IMR-90 (cell line): ENCODE measurements around the gene RBBP6. TPM values are rescaled to one million over a fixed set of nuclear protein-coding genes. Genes with fewer than 3 reads are reported as not detected.
A peak's percentile ranks its signal among the peaks of the same experiment; 100 is the strongest.

Experiments
- ATAC-seq: fragments of 200-7000 bp; cut with Tn5 transposase; 2 replicates; pipeline ENCODE4 v1.9.1; 2020; ENCODE audit warnings: low read depth, mild to moderate bottlenecking, moderate library complexity
- BruUV-seq: library from RNA; stranded (reverse); fragments of 400-500 nt; replicated peaks from 2 replicates; lab custom pipeline; 2021; lab: Mats Ljungman, UMichigan
- CTCF ChIA-PET: fragments of 300-600 bp; formaldehyde crosslinking; extraction: SDS; loops from one replicate; lab custom pipeline; 2021; ENCODE audit warnings: antibody characterized with exemption; lab: Yijun Ruan, JAX
- POLR2A ChIA-PET: fragments of 300-600 bp; sonication (Branson Sonifier 250); formaldehyde crosslinking; loops from one replicate; lab custom pipeline; 2022; ENCODE audit warnings: antibody characterized with exemption; ENCODE audit not compliant: unreplicated experiment; lab: Charles Lee
- DNase-seq: peaks from one replicate; pipeline ENCODE4 v3.0.0; 2013
- H2AFZ ChIP-seq: replicated peaks from 2 replicates; pipeline ENCODE3; 2013; ENCODE audit warnings: low read length, mild to moderate bottlenecking; ENCODE audit not compliant: poor library complexity
- H2AK5ac ChIP-seq: 2 replicates; pipeline ENCODE4 v1.6.1; 2013; ENCODE audit warnings: low read depth, low read length, inconsistent platforms
- H2AK9ac ChIP-seq: replicated peaks from 2 replicates; pipeline ENCODE3; 2013; ENCODE audit warnings: mild to moderate bottlenecking, low read depth, low read length, moderate library complexity; ENCODE audit not compliant: poor library complexity
- H2BK120ac ChIP-seq: 2 replicates; pipeline ENCODE4 v1.6.1; 2013; ENCODE audit warnings: low read depth, low read length, inconsistent platforms
- H2BK15ac ChIP-seq: 3 replicates; pipeline ENCODE4 v1.6.1; 2013; ENCODE audit warnings: low read depth, low read length, inconsistent platforms
- H2BK20ac ChIP-seq: 2 replicates; pipeline ENCODE4 v1.6.1; 2013; ENCODE audit warnings: low read depth, mild to moderate bottlenecking, inconsistent platforms, low read length, moderate library complexity
- H2BK5ac ChIP-seq: 2 replicates; pipeline ENCODE4 v1.6.1; 2013; ENCODE audit warnings: mild to moderate bottlenecking, low read depth, low read length, inconsistent platforms; ENCODE audit not compliant: poor library complexity, severe bottlenecking
- H3K14ac ChIP-seq: replicated peaks from 2 replicates; pipeline ENCODE4 v1.6.1; 2013; ENCODE audit warnings: low read depth, low read length, inconsistent platforms
- H3K18ac ChIP-seq: 2 replicates; pipeline ENCODE4 v1.6.1; 2013; ENCODE audit warnings: low read depth, low read length, control low read depth
- H3K23ac ChIP-seq: 2 replicates; pipeline ENCODE4 v1.6.1; 2013; ENCODE audit warnings: low read depth, low read length, inconsistent platforms
- H3K27ac ChIP-seq: 2 replicates; pipeline ENCODE4 v1.5.1; 2013; ENCODE audit warnings: mild to moderate bottlenecking, control low read depth, low read length; ENCODE audit not compliant: insufficient read depth
- H3K27me3 ChIP-seq: 2 replicates; pipeline ENCODE4 v1.6.1; 2013; ENCODE audit warnings: low read length; ENCODE audit not compliant: control insufficient read depth, insufficient read depth
- H3K36me3 ChIP-seq: 2 replicates; pipeline ENCODE4 v1.6.1; 2013; ENCODE audit warnings: low read length, mixed read lengths; ENCODE audit not compliant: control insufficient read depth, insufficient read depth
- H3K4ac ChIP-seq: 2 replicates; pipeline ENCODE4 v1.6.1; 2013; ENCODE audit warnings: low read depth, low read length, inconsistent platforms
- H3K4me1 ChIP-seq: 2 replicates; pipeline ENCODE4 v1.6.1; 2013; ENCODE audit warnings: low read length, mixed read lengths; ENCODE audit not compliant: control insufficient read depth, insufficient read depth
- H3K4me2 ChIP-seq: 2 replicates; pipeline ENCODE4 v1.6.1; 2013; ENCODE audit warnings: low read depth, mild to moderate bottlenecking, control low read depth, low read length, moderate library complexity
- H3K4me3 ChIP-seq: 2 replicates; pipeline ENCODE4 v1.5.1; 2013; ENCODE audit warnings: low read depth, mild to moderate bottlenecking, control low read depth, low read length, moderate library complexity; ENCODE audit not compliant: insufficient read depth
- H3K56ac ChIP-seq: 2 replicates; pipeline ENCODE4 v1.6.1; 2013; ENCODE audit warnings: low read length, inconsistent platforms; ENCODE audit not compliant: insufficient read depth; ENCODE audit errors: extremely low read depth
- H3K79me1 ChIP-seq, 2 experiments: 2 replicates each; pipeline ENCODE4 v1.6.1; 2013; ENCODE audit warnings: low read length in 2 of 2, inconsistent platforms in 1 of 2, low read depth in 1 of 2
- H3K9ac ChIP-seq: 2 replicates; pipeline ENCODE4 v1.6.1; 2013; ENCODE audit warnings: low read depth, low read length, control low read depth
- H3K9me1 ChIP-seq: 2 replicates; pipeline ENCODE4 v1.6.1; 2013; ENCODE audit warnings: low read length, inconsistent platforms; ENCODE audit not compliant: insufficient read depth
- H3K9me3 ChIP-seq: 2 replicates; pipeline ENCODE4 v1.6.1; 2013; ENCODE audit warnings: low read length; ENCODE audit not compliant: control insufficient read depth, insufficient read depth
- H4K20me1 ChIP-seq: 2 replicates; pipeline ENCODE4 v1.6.1; 2013; ENCODE audit warnings: low read length, inconsistent platforms; ENCODE audit not compliant: insufficient read depth
- H4K5ac ChIP-seq: 2 replicates; pipeline ENCODE4 v1.6.1; 2013; ENCODE audit warnings: mild to moderate bottlenecking, low read depth, low read length, control low read depth
- H4K8ac ChIP-seq, 2 experiments: 2 replicates each; pipeline ENCODE4 v1.6.1; 2013; ENCODE audit warnings: low read depth in 2 of 2, low read length in 2 of 2, control low read depth in 1 of 2, inconsistent platforms in 1 of 2
- H4K91ac ChIP-seq: 2 replicates; pipeline ENCODE4 v1.6.1; 2013; ENCODE audit warnings: low read depth, low read length, inconsistent platforms; ENCODE audit not compliant: insufficient read depth
- BHLHE40 ChIP-seq: fragments of 150-350 bp; IDR thresholded peaks from 2 replicates; pipeline ENCODE4 v1.6.1; 2016; ENCODE audit warnings: mild to moderate bottlenecking, low read depth, low read length
- CEBPB ChIP-seq: IDR thresholded peaks from 2 replicates; pipeline ENCODE4 v1.6.1; 2012; ENCODE audit warnings: low read depth, low read length, improper control_type of control experiment
- CHD1 ChIP-seq: IDR thresholded peaks from 2 replicates; pipeline ENCODE4 v1.6.1; 2012; ENCODE audit warnings: low read depth, low read length, improper control_type of control experiment
- CTCF ChIP-seq: conservative IDR thresholded peaks from 2 replicates; pipeline ENCODE4 v1.5.1; 2012; ENCODE audit warnings: mild to moderate bottlenecking, low read depth, low read length, improper control_type of control experiment
- ELK1 ChIP-seq: fragments of 150-350 bp; IDR thresholded peaks from 2 replicates; pipeline ENCODE4 v1.6.1; 2016; ENCODE audit warnings: low read depth, mild to moderate bottlenecking, low read length, moderate library complexity, borderline replicate concordance
- FOS ChIP-seq: fragments of 150-350 bp; IDR thresholded peaks from 2 replicates; pipeline ENCODE4 v1.6.1; 2016; ENCODE audit warnings: low read depth, low read length
- MAFK ChIP-seq: IDR thresholded peaks from 2 replicates; pipeline ENCODE4 v1.6.1; 2012; ENCODE audit warnings: low read depth, low read length, improper control_type of control experiment
- MAZ ChIP-seq: IDR thresholded peaks from 2 replicates; pipeline ENCODE4 v1.6.1; 2012; ENCODE audit warnings: low read depth, mild to moderate bottlenecking, low read length, improper control_type of control experiment, moderate library complexity, borderline replicate concordance
- MXI1 ChIP-seq: IDR thresholded peaks from 2 replicates; pipeline ENCODE4 v1.6.1; 2012; ENCODE audit warnings: low read depth, mild to moderate bottlenecking, low read length, moderate library complexity, borderline replicate concordance
- NFE2L2 ChIP-seq: fragments of 150-350 bp; IDR thresholded peaks from 2 replicates; pipeline ENCODE4 v1.6.1; 2016; ENCODE audit warnings: low read depth, mild to moderate bottlenecking, low read length
- POLR2A ChIP-seq: IDR thresholded peaks from 2 replicates; pipeline ENCODE4 v1.6.1; 2012; ENCODE audit warnings: mild to moderate bottlenecking, low read depth, low read length
- RAD21 ChIP-seq: IDR thresholded peaks from 2 replicates; pipeline ENCODE4 v1.6.1; 2012; ENCODE audit warnings: low read length, improper control_type of control experiment
- RCOR1 ChIP-seq: IDR thresholded peaks from 2 replicates; pipeline ENCODE4 v1.6.1; 2012; ENCODE audit warnings: mild to moderate bottlenecking, low read length, improper control_type of control experiment; ENCODE audit not compliant: insufficient replicate concordance
- RFX5 ChIP-seq: IDR thresholded peaks from 2 replicates; pipeline ENCODE4 v1.8.0; 2012; ENCODE audit warnings: low read depth, mild to moderate bottlenecking, low read length, moderate library complexity
- SMC3 ChIP-seq: fragments of 150-350 bp; IDR thresholded peaks from 2 replicates; pipeline ENCODE4 v1.6.1; 2016; ENCODE audit warnings: low read depth, mild to moderate bottlenecking, antibody characterized with exemption, low read length, moderate library complexity
- USF2 ChIP-seq: fragments of 150-350 bp; IDR thresholded peaks from 2 replicates; pipeline ENCODE4 v1.6.1; 2017; ENCODE audit warnings: mild to moderate bottlenecking, antibody characterized with exemption, low read length, low read depth
- WGBS, 2 experiments: methylation state at CpG; one replicate each; pipeline versions ENCODE4 v1.1.5 to v1.1.7; 2013; ENCODE audit warnings: missing lambda C conversion rate in 2 of 2; ENCODE audit not compliant: insufficient read length in 1 of 2; ENCODE audit errors: extremely low coverage in 2 of 2; 5-methylcytosine and 5-hydroxymethylcytosine counted together
- dilution Hi-C: fragments of 300-500 bp; cut with HindIII; formaldehyde crosslinking; loops from one replicate; pipeline ENCODE4 v1.14.3; 2018; ENCODE audit warnings: low sequenced_read_pairs; ENCODE audit not compliant: unreplicated experiment
- in situ Hi-C: fragments of 300-500 bp; cut with MboI; formaldehyde crosslinking; loops from 3 replicates; pipeline ENCODE4 v1.14.3; 2019; ENCODE audit warnings: low sequenced_read_pairs, inconsistent platforms, mixed read lengths
- intact Hi-C: fragments of 100-400 bp; cut with micrococcal nuclease; formaldehyde crosslinking; loops from 2 replicates; pipeline ENCODE4 v1.10.0; 2022
- polyA plus RNA-seq, 3 experiments: library from polyadenylated mRNA; depleted of rRNA; stranded (reverse); fragments of >200 nt; gene quantifications; 2 replicates each; pipeline ENCODE4 v1.2.3, GENCODE V29; 2012; ENCODE audit warnings: low replicate concordance in 1 of 3
- total RNA-seq: library from RNA; depleted of rRNA; stranded (reverse); fragments of >200 nt; gene quantifications from 2 replicates; pipeline ENCODE4 v1.2.3, GENCODE V29; 2012

RBBP6 gene
- total and polyA plus RNA-seq, 2 of the 4 experiments (the other 2 are of a cell fraction), result 7.2 to 17.8 TPM

GRCh38 chr16:24610416-24610755 lies 71.0 kb downstream of the RBBP6 start:
- no peak overlapping the region; the same call in 1 of the 2 replicates for H3K18ac ChIP-seq
- no peak overlapping the region; the same call in 1 of the 2 replicates for H4K91ac ChIP-seq
- no peak overlapping the region for H2BK20ac ChIP-seq
- H2AFZ ChIP-seq, result peak overlapping the region; percentile 69
- ChIA-PET CTCF (no interaction called here), POLR2A (no interaction called here)
- H3K27ac ChIP-seq, result no peak overlapping the region
- no peak overlapping the region; the same call in 1 of the 2 replicates for H4K5ac ChIP-seq
- no peak overlapping the region for H2AK5ac ChIP-seq
- H2AK9ac ChIP-seq, result no peak overlapping the region
- no peaks in the 10 kb centered on the region for H3K9me3 ChIP-seq
- H4K8ac ChIP-seq, result peak overlapping the region in 1 of 2 experiments; percentile 42; a peak in 1 of 4 replicates
- no peak overlapping the region for H3K23ac ChIP-seq
- intact Hi-C loops, result no loop called here
- no TSS peak for BruUV-seq
- H3K14ac ChIP-seq, result no peak overlapping the region
- WGBS, 2 experiments, result 15% methylated on average over 2 of the region's 13 CpGs; no CpG with 5 or more reads in 1 of the 2 experiments
- no peaks in the 10 kb centered on the region for H3K36me3 ChIP-seq
- H3K4ac ChIP-seq, result no peak overlapping the region
- no peak overlapping the region for H3K4me3 ChIP-seq
- dilution Hi-C loops, result no loop called here
- peaks cover 6% of the 10 kb centered on the region for H3K4me1 ChIP-seq
- H3K4me2 ChIP-seq, result no peak overlapping the region
- H3K79me1 ChIP-seq, result no peaks in the 10 kb centered on the region
- 0 out of 2 replicates have a peak overlapping the region, but pooled peaks have one; percentile 21 for H2BK120ac ChIP-seq
- TF ChIP-seq USF2 (no peak), CTCF (no peak), CHD1 (no peak), ELK1 (no peak), MXI1 (no peak), RFX5 (no peak), CEBPB (no peak), MAZ (no peak), SMC3 (no peak), BHLHE40 (no peak), RCOR1 (no peak), NFE2L2 (no peak), MAFK (no peak), FOS (no peak), RAD21 (no peak), POLR2A (no peak)
- H2BK5ac ChIP-seq, result no peak overlapping the region
- H2BK15ac ChIP-seq, result no peak overlapping the region
- H3K56ac ChIP-seq, result no peak overlapping the region
- in situ Hi-C loops, result no loop called here
- ATAC-seq, result peak; percentile 44
- no peaks in the 10 kb centered on the region for H4K20me1 ChIP-seq
- H3K9me1 ChIP-seq, result no peaks in the 10 kb centered on the region
- peaks cover 26% of the 10 kb centered on the region for H3K27me3 ChIP-seq
- DNase-seq, result peak; percentile 1
- H3K9ac ChIP-seq, result no peak overlapping the region
